GM23338 (cell line): Measurements from ENCODE around the gene TLR3.

Experiments used
- CREB1 ChIP-seq: fragments of 250-450 bp; sonication (Bioruptor Pico); IDR thresholded peaks from 2 replicates; pipeline ENCODE4 v1.5.0; 2020; ENCODE audit warnings: low read depth, mild to moderate bottlenecking, moderate library complexity
- CTCF ChIP-seq, 2 experiments: fragments of 200-600 bp in 1 of 2; sonication (generic) in 1 of 2; conservative IDR thresholded peaks; 2 replicates each; pipeline versions ENCODE4 v1.5.1 to v1.6.1; 2016 to 2017; ENCODE audit warnings: antibody characterized with exemption in 2 of 2, low read depth in 2 of 2, mild to moderate bottlenecking in 2 of 2, moderate library complexity in 1 of 2
- EZH2 ChIP-seq: fragments of 200-600 bp; sonication (generic); IDR thresholded peaks from one replicate; pipeline ENCODE4 v1.8.0; 2017; ENCODE audit warnings: antibody characterized with exemption, mild to moderate bottlenecking, low read depth; ENCODE audit not compliant: unreplicated experiment
- JUNB ChIP-seq: IDR thresholded peaks from one replicate; pipeline ENCODE4 v1.6.1; 2016; ENCODE audit warnings: antibody characterized with exemption; ENCODE audit not compliant: unreplicated experiment
- POLR2AphosphoS5 ChIP-seq: IDR thresholded peaks from 2 replicates; pipeline ENCODE4 v1.6.1; 2016; ENCODE audit warnings: antibody characterized with exemption, low read depth

- TF ChIP-seq EZH2: no peak
- no peak for TF ChIP-seq POLR2AphosphoS5
- no peak for TF ChIP-seq CTCF (conservative IDR thresholded peaks at IDR 0.05; ENCODE audit: low read depth in 2 of 2)
- TF ChIP-seq JUNB: no peak
- no peak for TF ChIP-seq CREB1 (CRISPR knock-in tag)
These were observed 29.3 kb upstream of the TLR3 start for GRCh38 chr4:186039697-186040096.
